GM21515 (cell line): ENCODE measurements around the gene CYP26A1.
A peak's percentile ranks its signal among the peaks of the same experiment; 100 is the strongest.
"Not testable (repeated sequence)": the region's sequence is repeated elsewhere in the genome, so short reads cannot be mapped to it uniquely, and the experiment has no call there.

Source experiments
- ATAC-seq: cut with Tn5 transposase; IDR thresholded peaks from one replicate; pipeline ENCODE4 v1.9.1; 2021; ENCODE audit not compliant: unreplicated experiment

Gene CYP26A1

DNA sequence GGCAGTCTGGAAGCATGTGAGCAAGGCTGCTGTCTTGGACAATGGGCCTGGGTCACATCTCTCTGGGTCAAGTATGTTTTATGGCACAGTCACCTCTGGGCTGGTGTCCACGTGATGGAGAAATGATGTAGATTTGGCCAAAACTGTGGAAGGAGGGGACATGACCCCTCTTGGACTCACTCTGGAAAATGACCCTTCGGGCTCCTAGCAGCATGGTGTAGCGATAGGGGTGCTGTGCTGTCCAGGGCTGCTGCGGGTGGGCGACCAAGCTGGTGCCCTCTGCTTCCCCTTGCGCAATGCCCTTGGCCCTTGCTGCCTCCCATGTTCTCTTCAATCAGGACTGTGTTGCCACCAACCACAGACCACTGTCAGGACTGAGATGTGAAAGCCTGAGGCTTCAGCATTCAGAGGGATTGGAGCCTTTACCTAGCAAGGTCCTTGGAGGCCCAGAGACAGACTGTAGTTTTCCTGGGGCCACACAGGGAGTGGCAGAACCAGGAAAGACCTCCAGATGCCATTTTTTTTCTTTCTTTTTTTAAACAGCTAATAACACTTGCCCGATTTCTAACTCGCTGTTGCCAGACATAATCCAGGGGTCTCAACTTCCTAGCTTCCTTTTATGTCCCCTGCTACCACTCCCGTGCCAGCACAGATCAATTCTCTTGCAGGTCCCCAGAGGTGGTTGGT is 6.1 kb downstream of the CYP26A1 start:
- ATAC-seq: no peak

DNA sequence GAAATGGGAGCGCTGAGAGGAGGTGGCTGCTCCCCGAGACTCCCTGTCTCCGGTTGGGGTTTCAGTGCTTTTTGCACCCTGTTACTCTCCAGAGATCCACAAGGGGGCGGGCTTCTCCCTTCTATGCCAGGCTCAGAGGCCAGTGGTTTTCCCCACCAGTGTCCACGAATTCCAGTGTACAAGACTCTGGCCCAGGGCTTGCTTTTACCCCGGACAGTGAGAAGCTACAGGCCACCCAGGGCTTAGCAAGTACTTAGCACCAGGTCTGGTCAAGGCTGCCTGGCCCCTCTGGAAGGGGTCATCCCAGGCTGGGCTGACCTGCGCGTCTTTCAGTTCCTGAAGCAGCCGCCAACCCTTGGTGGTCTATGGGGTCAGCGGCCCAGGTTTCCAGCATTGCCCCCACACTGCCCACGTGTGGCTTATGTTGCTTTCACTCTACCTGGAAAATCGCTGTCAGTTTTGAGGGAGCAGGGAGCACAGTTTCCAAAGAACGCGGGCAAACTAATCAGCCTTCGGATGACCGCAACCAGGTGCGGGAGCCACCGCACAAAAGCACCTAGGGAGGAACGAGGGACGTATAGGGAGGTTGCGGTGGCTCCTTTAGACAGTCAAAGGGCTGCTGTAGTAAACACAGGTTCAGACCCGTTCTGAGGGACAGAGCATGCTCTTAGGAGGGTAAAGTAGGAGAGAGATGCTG is 6.8 kb downstream of the CYP26A1 start:
- ATAC-seq: no peak

DNA sequence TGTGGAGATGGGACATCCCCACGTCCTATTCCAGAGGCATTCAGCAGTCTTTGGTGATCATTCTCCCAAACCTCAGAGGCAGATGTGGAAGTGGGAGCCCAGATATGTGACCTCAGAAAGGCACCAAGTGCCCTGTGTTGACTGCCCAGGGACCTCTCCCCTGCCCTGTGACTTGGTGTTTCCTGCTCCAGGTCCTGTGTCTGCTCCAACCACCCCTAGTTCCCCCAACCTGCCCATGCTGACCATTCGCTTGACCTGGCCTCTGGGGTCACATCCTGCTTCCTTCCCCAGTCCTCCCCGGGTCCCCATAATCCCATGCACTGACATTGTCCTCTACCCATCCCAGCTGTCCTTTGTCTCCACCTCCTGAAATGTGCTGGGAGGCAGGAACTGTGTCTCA is 7.6 kb downstream of the CYP26A1 start:
- ATAC-seq: no peak

DNA sequence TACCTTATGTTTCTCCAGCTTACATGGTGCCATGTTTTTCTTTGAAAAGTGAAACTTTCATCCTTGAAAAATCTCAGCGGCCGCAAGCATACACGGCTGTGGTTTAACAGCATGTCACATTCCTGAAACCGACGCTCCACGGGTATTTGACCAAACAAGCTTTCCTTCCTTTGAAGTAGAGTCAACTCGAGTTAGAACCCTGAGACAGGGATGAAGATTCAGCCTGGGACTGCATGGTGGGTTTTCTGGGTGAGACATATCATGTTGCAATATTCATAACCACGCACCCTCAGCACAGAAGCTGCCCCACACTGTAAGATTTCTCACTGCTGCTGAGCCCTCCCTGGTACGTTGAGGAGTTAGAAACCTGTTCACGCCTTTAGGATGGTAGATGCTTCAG is 8.1 kb downstream of the CYP26A1 start:
- no peak for ATAC-seq

DNA sequence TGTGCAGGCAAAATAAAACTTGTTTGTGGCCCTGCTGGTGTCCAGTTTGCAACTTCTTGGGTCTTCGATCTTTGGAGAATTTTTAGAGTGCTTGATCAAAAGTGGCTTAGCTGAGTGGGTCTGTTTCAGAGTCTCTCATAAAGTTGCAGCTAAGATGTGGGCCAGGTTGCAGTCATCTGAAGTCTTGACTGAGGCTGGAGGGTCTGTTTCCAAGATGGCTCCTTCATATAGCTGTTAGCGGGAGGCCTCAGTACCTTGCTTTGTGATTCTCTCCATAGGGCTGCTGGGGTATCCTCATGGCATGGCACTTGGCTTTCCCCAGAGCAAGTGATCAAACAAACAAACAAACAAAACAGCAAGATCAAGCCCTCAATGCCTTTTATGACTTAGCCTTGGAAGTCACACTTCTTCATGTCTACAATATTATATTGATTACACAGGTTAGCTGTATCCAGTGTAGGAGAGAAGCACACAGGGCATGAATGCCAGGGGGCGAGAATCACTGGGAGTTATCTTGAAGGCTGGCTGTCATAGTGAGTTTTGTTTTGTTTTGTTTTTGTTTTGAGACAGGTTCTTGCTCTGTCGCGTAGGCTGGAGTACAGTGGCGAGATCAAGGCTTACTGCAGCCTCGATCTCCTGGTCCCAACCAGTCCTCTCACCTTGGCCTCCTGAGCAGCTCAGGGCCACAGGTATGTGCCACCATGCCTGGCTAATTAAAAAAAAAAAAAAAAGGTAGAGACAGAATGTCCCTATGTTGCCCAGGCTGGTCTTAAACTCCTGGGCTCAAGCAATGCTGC is 10.2 kb downstream of the CYP26A1 start:
- no peak for ATAC-seq

DNA sequence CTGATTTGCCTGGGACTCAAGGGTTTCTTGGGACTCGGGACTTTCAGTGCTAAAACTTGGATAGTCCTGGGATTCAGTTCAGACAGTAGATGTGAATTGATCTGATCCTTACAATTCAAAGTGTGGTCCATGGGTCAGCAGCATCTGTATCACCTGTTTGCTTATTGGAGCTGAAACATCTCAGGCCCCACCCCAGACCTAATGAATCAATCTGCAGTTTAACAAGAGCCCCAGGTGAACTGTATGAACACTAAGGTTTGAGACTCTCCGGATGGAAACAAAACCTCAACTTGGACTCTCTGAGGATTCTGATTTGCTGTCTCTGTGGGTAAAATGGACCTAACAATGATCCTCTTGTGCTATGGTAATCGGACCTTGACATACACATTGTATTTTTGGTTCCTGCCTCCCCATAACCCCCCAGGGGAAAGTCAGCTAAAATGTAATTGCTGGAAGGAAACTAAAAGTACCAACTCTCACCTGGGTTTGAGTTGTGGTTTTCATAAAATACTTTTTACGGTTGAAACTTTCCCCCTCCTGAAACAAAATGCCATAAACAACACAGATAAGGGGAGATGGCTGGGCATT is 11.7 kb downstream of the CYP26A1 start:
- no peak for ATAC-seq

DNA sequence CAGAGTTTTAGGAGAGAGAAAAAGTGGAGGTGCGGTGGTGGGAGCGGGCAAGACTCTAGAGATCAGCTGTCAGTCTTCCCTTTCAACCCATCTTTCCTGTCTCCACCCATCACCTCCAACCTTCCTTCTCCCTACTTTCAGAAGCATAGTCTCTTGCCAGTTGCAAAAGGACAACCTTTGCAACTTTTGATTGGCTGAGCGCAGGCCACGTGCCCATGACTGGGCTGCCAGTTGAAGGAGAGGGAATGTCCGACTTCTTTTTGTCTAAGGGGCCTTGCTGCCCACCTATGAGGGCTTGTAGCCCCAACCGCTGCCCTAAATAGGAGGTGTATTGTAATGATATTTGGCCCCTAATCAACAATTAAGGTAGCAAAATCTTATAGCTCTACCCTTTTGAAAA is 12.6 kb downstream of the CYP26A1 start:
- no peak for ATAC-seq

DNA sequence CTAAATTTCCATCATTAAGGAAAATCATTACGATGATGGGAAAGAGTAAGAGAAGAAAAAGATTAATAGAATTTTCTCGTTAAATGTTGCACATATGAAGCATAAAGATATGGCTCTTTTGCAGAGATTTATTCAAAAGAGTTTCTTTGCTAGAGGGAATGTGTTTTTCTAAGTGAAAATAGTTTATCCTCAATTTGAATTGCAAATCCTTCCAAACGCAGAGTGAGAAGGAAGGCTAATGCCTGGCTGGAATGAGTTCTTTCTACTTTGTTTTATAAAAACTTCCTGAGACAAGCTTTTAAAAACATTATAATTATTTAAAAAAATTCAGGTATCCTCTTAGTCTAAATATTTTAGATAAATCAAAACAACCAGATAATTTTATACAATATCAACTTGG is 14.2 kb downstream of the CYP26A1 start:
- ATAC-seq: no peak

DNA sequence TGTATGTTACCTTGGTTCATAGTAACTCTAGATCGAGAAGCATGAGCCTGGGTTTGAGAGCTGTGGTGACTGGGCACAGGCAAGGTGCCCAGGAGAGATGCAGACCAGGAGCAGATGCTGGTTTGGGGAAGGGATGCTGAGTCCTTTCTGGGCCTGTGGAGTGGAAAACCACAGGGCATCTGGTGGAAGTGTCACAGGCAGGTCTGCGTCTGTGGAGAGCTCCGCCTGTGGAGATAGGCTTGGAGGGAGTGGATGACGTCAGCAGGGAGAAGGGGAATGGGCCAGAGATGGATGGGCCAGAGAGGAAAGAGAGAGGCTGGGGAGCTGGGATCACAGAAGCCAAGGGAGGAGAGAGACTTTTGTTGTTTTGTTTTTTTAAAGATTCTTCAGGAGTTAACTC is 14.8 kb downstream of the CYP26A1 start:
- ATAC-seq: no peak

DNA sequence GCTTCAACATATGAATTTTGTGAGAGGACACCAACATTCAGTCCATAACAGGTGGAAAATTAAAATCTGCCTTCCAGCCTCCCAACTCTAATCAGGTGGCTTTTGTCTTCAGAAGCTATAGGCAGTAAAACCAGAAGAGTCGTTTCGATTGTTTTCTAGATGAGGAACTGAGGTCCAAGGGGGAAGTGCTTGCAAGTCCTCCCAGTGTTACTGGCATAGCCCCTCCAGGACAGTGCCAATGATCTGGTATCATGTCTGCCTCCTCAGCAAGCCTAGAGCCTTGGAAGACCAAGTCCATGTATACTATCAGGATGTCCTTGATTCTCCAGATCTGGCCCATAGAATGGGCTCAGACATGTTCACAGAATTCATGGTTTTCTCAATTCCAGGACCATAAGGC is 16.9 kb downstream of the CYP26A1 start:
- ATAC-seq: no peak

DNA sequence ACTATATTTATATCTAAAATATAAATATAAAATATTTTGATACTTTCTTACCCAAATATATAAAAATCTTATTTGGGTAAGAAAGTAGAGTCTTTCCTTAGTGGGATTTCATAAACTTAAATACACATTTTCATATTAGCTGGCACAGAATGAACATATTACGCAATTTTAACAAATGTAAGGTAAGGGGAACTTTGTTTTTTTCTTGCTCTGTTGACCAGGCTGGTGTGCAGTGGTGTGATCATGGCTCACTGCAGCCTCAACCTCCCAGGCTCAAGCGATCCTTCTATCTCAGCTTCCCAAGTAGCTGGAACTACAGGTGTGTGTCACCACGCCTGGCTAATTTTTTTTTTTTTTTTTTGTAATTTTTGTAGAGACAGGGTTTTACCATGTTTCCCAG is 18.3 kb downstream of the CYP26A1 start:
- no peak for ATAC-seq

DNA sequence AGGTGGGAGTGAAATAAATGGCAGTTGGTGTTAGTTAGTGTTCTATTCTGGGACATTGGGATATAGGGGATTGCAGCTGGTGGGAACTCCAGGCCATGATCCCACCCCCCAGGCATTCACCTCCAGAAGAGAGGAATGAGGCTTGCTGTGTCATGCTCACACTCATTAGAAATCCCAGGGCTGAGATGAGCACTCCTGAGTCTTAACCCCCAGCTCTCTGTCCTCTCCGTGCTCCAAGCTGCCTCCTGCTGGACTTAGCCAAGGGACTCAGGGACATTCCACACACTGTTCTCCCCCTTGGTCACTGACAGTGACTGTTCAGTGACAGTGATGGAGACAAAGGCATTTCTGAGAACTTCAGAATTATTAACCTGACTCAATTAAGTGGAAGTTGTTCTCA is 21.5 kb downstream of the CYP26A1 start:
- ATAC-seq: no peak

DNA sequence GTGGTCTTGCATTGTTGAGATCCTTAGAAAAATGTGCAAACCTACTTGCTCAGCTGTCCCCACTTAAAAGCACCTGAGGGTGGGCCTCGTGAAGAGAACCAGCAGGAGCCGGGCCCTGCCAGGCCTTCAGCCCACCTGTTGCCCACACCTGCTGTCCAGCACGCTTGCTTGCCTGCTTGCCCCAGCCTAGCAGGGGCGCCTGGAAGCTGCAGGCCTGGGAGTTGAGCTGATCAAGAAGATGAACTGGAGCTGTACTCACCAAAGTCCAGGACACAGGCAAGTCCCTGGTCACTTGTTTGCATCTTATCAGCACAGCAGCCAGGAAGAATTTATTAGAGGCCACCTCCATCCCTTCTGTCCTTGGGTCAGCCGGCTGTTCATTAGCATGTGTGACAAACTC is 23.2 kb downstream of the CYP26A1 start:
- ATAC-seq: no peak

DNA sequence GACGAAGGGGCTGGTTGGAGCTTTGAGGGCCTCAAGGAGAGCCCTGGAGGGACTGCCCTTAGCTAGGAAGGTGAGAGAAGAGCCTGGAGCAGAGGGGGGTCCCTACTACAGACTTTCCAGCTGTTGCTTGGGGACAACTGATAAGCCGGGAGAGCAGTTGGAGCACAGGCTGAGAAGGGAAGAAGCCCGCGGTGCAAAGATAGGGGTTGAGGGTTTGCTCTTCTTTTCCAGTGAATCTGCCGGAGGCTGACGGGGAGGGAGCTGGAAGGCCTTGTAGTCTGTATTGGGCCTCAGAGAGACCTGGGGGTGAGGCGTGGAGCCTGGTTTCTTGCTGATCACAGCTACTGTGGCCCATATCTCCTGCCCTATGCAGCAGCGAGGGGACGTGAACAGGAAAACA is 23.7 kb downstream of the CYP26A1 start:
- no peak for ATAC-seq

DNA sequence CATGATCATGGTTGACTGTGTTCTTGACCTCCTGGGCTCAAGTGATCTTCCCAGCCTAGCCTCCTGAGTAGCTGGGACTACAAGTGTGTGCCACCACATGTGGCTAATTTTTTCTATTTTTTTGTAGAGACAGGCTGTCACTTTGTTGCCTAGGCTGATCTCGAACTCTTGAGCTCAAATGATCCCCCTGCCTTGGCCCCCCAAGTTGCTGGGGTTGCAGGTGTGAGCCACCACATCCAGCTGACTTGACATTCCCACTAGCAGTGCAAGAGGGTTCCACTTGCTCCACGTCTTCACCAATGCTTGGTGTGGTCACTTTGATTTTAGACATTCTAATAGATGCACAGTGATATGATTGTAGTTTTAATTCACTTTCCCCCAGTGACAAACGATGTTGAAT is 25.1 kb downstream of the CYP26A1 start:
- no peak for ATAC-seq

DNA sequence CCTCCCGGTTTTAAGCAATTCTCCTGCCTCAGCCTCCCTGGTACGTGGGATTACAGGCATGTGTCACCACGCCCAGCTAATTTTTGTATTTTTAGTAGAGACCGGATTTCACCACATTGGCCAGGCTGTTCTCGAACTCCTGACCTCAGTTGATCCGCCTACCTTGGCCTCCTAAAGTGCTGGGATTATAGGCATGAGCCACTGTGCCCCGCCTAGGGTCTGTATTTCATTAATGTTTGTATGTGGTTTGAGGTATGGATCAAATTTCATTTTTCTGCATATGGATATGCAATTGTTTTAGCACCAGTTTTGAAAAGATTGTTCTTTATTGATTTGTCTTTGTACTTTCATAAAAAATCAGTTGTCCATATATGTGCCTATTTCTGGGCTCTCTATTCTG is 26.0 kb downstream of the CYP26A1 start:
- no peak for ATAC-seq

DNA sequence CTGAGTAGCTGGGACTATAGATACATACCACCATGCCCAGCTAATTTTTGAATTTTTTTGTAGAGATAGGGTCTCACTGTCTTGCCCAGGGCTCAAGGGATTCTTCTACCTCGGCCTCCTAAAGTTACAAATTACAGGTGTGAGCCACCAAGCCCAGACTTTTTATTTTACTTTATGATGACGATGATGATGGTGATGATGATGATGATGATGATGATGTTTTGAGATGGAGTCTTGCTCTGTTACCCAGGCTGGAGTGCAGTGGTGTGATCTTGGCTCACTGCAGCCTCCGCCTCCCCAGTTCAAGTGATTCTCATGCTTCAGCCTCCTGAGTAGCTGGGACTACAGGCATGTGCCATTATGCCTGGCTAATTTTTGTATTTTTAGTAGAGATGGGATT is 27.5 kb downstream of the CYP26A1 start:
- ATAC-seq: not testable (repeated sequence)

DNA sequence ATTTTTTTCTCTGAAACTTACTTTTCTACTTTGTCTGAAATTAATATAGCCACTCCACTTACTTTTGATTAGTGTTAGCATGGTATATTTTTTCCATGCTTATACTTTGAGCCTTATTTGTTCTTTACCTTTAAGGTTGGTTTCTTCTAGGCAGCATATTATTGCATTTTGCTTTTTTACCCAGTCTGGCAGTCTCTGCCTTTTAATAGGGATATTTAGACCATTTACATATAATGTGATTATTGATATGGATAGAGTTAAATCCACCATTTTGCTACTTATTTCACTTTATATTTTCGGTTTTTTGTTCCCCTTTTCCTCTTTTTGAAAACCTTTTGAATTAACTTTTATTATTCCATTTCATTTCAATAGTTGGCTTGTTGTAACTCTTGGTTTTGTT is 30.3 kb downstream of the CYP26A1 start:
- no peak for ATAC-seq

DNA sequence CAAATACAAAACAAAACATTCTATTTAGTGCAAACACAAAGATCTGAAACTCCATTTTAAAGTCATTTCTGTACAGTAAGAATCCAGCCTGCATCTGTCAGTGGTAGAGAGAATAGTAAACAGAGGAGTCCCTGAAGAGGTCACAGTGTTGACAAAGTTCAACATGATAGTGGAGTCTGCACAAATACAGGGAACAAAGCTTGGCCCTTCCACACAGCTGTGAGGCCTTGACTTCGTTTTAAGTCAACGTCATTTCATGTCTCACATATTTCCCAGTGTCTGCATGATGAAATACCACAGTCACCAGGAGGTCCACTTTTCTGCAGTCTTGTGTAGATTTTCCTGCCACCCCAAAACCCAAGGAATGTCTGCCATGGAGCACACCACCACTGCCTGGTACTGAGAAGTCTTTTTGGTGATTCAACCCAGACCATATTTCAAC is 33.0 kb downstream of the CYP26A1 start:
- no peak for ATAC-seq

DNA sequence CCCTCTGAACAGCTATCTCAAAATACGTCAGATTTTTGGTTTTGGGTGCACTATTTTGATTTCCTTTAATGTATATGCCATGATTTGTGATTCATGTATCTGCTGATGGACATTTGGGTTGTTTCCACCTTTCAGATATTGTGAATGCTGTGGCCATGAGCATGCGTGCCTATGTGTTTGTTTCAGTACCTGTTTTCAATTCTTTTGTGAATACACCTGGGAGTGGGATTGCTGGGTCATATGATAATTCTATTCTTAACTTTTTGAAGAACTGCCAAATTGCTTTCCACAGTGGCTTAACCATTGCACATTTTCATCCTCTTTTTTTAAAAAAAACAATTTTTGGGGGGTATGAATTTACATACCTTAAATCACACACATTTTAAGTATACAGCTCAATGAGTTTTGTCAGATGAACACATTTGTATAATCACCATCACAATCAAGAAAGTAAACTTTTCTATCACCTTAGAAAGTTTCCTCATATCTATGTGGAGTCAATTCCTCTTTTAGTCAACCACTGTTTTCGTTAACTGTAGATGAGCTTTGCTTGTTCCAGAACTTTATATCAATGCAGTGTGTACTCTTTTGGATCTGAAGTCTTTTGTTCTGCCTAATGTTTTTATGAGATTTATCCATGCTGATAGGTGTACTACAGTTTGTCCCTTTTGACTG is 36.9 kb downstream of the CYP26A1 start:
- ATAC-seq: peak; percentile 60

DNA sequence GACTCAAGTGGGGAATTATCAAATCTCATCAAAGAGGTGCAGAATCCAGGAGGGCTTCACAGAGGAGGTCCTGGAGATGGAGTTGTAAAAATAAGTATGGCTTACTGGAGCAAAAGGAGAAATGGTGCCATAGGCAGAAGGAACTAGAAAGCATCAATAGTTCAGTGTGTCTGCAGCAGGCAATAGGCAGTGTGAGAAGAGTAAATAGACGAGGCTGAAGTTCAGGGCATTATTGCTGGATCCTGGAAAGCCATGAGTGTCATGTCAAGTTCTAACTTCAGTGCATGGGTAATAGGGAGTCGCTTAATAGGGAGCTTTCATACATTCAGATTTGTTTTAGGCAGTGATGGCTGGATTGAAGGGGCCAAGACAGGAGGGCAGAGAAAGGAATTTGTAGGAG is 39.3 kb downstream of the CYP26A1 start:
- ATAC-seq: no peak
